HG03469 (cell line): ENCODE results near the gene CENPP.

Experiments used
- ATAC-seq: cut with Tn5 transposase; IDR thresholded peaks from one replicate; pipeline ENCODE4 v1.9.1; 2021; ENCODE audit warnings: mild to moderate bottlenecking, moderate library complexity, moderate number of reproducible peaks; ENCODE audit not compliant: unreplicated experiment

Gene CENPP

GRCh38 chr9:92668746-92669526 lies 343.2 kb downstream of the CENPP start:
- ATAC-seq = no peak

DNA sequence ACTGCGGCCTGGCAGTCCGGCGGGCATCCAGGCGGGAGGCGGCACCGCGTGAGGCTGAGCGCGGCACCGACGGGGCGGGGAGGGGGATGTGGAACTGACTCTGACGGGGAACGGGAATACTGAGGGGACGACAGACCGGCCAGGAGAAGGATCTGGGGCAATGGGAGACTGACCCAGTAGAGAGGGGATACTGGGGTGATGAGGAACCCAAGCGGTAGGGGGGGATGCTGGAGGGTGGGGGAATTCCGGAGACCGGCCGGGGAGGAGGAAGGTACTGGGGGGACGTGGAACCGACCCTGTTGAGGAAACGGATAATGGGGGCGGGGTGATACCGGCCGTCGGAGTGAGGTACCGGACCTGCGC lies 343.8 kb downstream of the CENPP start:
- ATAC-seq = no peak
